A549 (cell line): ENCODE data around the gene RAD23B. TPM values are rescaled to one million over a fixed set of nuclear protein-coding genes. Genes with fewer than 3 reads are reported as not detected.

Experiments used
- ATAC-seq, 2 experiments: fragments of 200-7000 bp in 1 of 2; fragments of >200 bp in 1 of 2; cut with Nextera tagmentation in 1 of 2; cut with Tn5 transposase in 1 of 2; 3 replicates each; pipeline versions ENCODE4 v1.8.0 to v1.9.1; 2018 to 2020; ENCODE audit warnings: mild to moderate bottlenecking in 1 of 2, moderate library complexity in 1 of 2
- CTCF ChIA-PET: fragments of 300-600 bp; sonication (Branson Sonifier 250); formaldehyde crosslinking; extraction: SDS; loops from one replicate; lab custom pipeline; 2021; ENCODE audit warnings: antibody characterized with exemption, inconsistent platforms; lab: Yijun Ruan, JAX
- POLR2A ChIA-PET: fragments of 350-600 bp; formaldehyde crosslinking; extraction: SDS; loops from one replicate; lab custom pipeline; 2021; ENCODE audit warnings: antibody characterized with exemption, inconsistent platforms; lab: Yijun Ruan, JAX
- DNase-seq, 2 experiments: peaks; one replicate each; pipeline versions ENCODE4 v3.0.0 to v3.0.0-alpha.2; 2011 to 2016; ENCODE audit warnings: low read depth in 1 of 2, low spot score in 1 of 2
- FAIRE-seq: peaks from 2 replicates; lab custom pipeline; 2011; peaks lifted over from hg19 to GRCh38; lab: Jason Lieb, UNC
- H3K27ac ChIP-seq, 2 experiments: fragments of >200 bp; sonication (Bioruptor Twin); formaldehyde crosslinking; 3 replicates each; pipeline ENCODE4 v1.5.1; 2016 to 2017
- H3K4me1 ChIP-seq: fragments of >200 bp; sonication (Bioruptor Twin); formaldehyde crosslinking; 3 replicates; pipeline ENCODE4 v1.6.1; 2016
- H3K4me2 ChIP-seq: fragments of >200 bp; sonication (Bioruptor Twin); formaldehyde crosslinking; 3 replicates; pipeline ENCODE4 v1.6.1; 2016
- H3K4me3 ChIP-seq: fragments of >200 bp; sonication (Bioruptor Twin); formaldehyde crosslinking; 3 replicates; pipeline ENCODE4 v1.5.1; 2016
- H3K9me3 ChIP-seq: fragments of >200 bp; sonication (Bioruptor Twin); formaldehyde crosslinking; 3 replicates; pipeline ENCODE4 v1.6.1; 2016
- ATOH8 ChIP-seq: fragments of 250-450 bp; sonication (Bioruptor Pico); IDR thresholded peaks from 2 replicates; pipeline ENCODE4 v1.5.0; 2020; ENCODE audit warnings: low read depth, mild to moderate bottlenecking, moderate library complexity
- BHLHE40 ChIP-seq: IDR thresholded peaks from 2 replicates; pipeline ENCODE4 v1.6.1; 2012; ENCODE audit warnings: low read depth, low read length, inconsistent platforms
- CBX2 ChIP-seq: fragments of 200-600 bp; sonication (generic); IDR thresholded peaks from 2 replicates; pipeline ENCODE4 v1.6.1; 2016; ENCODE audit warnings: low read depth, mild to moderate bottlenecking, borderline replicate concordance
- EP300 ChIP-seq, 2 experiments: fragments of >200 bp; sonication (Bioruptor Twin); formaldehyde crosslinking; IDR thresholded peaks; 2 replicates in 1 of 2; 3 replicates in 1 of 2; pipeline ENCODE4 v1.6.1; 2016 to 2017
- FOSB ChIP-seq: fragments of 250-450 bp; sonication (Bioruptor Pico); IDR thresholded peaks from 2 replicates; pipeline ENCODE4 v1.5.0; 2020; ENCODE audit warnings: mild to moderate bottlenecking, moderate library complexity
- FOSL2 ChIP-seq, 2 experiments: fragments of 450-650 bp in 1 of 2; fragments of >200 bp in 1 of 2; sonication (Bioruptor Twin) in 1 of 2; formaldehyde crosslinking; IDR thresholded peaks; 2 replicates each; pipeline versions ENCODE4 v1.5.0 to v1.6.1; 2016 to 2020; ENCODE audit warnings: mild to moderate bottlenecking in 1 of 2, moderate library complexity in 1 of 2
- FOXS1 ChIP-seq: fragments of 250-450 bp; sonication (Bioruptor Pico); IDR thresholded peaks from 2 replicates; pipeline ENCODE4 v1.5.0; 2020; ENCODE audit warnings: mild to moderate bottlenecking, moderate library complexity
- GATA3 ChIP-seq: IDR thresholded peaks from 2 replicates; pipeline ENCODE4 v1.6.1; 2012; ENCODE audit warnings: borderline replicate concordance
- KDM1A ChIP-seq: fragments of 200-600 bp; sonication (generic); IDR thresholded peaks from 2 replicates; pipeline ENCODE4 v1.6.1; 2016; ENCODE audit warnings: low read depth, mild to moderate bottlenecking
- KDM5A ChIP-seq: fragments of 200-600 bp; sonication (generic); IDR thresholded peaks from 2 replicates; pipeline ENCODE4 v1.6.1; 2016; ENCODE audit warnings: antibody characterized with exemption, mild to moderate bottlenecking
- MAFK ChIP-seq: fragments of 450-650 bp; IDR thresholded peaks from 2 replicates; pipeline ENCODE4 v1.6.1; 2014; ENCODE audit not compliant: partially characterized antibody
- MAZ ChIP-seq: fragments of 150-350 bp; IDR thresholded peaks from 2 replicates; pipeline ENCODE4 v1.6.1; 2014; ENCODE audit warnings: antibody characterized with exemption, low read depth, low read length, borderline replicate concordance
- NPAS2 ChIP-seq: fragments of 250-450 bp; sonication (Bioruptor Pico); IDR thresholded peaks from 2 replicates; pipeline ENCODE4 v1.8.0; 2022; ENCODE audit warnings: mild to moderate bottlenecking, moderate library complexity, borderline replicate concordance
- PHF8 ChIP-seq: fragments of 200-600 bp; sonication (generic); IDR thresholded peaks from 2 replicates; pipeline ENCODE4 v1.6.1; 2016; ENCODE audit warnings: low read depth, mild to moderate bottlenecking, antibody characterized with exemption, moderate library complexity, borderline replicate concordance
- RARB ChIP-seq: fragments of 250-450 bp; sonication (Bioruptor Pico); IDR thresholded peaks from 2 replicates; pipeline ENCODE4 v1.8.0; 2021; ENCODE audit warnings: mild to moderate bottlenecking, moderate library complexity
- REST ChIP-seq: fragments of 200-600 bp; sonication (generic); IDR thresholded peaks from 2 replicates; pipeline ENCODE4 v1.6.1; 2016; ENCODE audit warnings: antibody characterized with exemption, mild to moderate bottlenecking, moderate library complexity
- RFX5 ChIP-seq: fragments of 450-650 bp; IDR thresholded peaks from 2 replicates; pipeline ENCODE4 v1.7.1; 2014; ENCODE audit warnings: antibody characterized with exemption, mild to moderate bottlenecking, moderate library complexity
- TFCP2L1 ChIP-seq: fragments of 250-450 bp; sonication (Bioruptor Pico); IDR thresholded peaks from 2 replicates; pipeline ENCODE4 v1.5.0; 2021; ENCODE audit warnings: mild to moderate bottlenecking
- ZC3H11A ChIP-seq: fragments of 450-650 bp; IDR thresholded peaks from 2 replicates; pipeline ENCODE4 v1.6.1; 2014; ENCODE audit warnings: antibody characterized with exemption, mild to moderate bottlenecking
- ZFP36 ChIP-seq: fragments of 450-650 bp; IDR thresholded peaks from 2 replicates; pipeline ENCODE4 v1.6.1; 2014; ENCODE audit warnings: borderline replicate concordance; ENCODE audit not compliant: partially characterized antibody
- ZNF302 ChIP-seq: fragments of 250-450 bp; sonication (Bioruptor Pico); IDR thresholded peaks from 2 replicates; pipeline ENCODE4 v1.9.0; 2021; ENCODE audit warnings: inconsistent platforms, mild to moderate bottlenecking, moderate library complexity
- WGBS: methylation state at CpG from one replicate; pipeline ENCODE4 v1.1.6; 2017; ENCODE audit errors: missing lambda C conversion rate; 5-methylcytosine and 5-hydroxymethylcytosine counted together
- polyA plus RNA-seq, 4 experiments: library from polyadenylated mRNA; depleted of rRNA in 3 of 4; stranded (reverse); fragments of >200 nt; fragmentation: RNase III in 1 of 4; extraction: RNeasy Plus Mini Kit Qiagen cat#74134 plus additional on column Dnase treatment in 1 of 4; gene quantifications; 2 replicates in 3 of 4; 3 replicates in 1 of 4; pipeline ENCODE4 v1.2.3, GENCODE V29; 2011 to 2017

The RAD23B gene
- polyA plus RNA-seq, 2 of the 4 experiments (the other 2 are of a cell fraction), result 136 to 195 TPM

- TF ChIP-seq TFCP2L1 (CRISPR knock-in tag) (no peak), KDM1A (no peak), REST (no peak), BHLHE40 (no peak), ZFP36 (no peak), FOXS1 (CRISPR knock-in tag) (no peak), NPAS2 (CRISPR knock-in tag) (no peak), MAZ (no peak), GATA3 (no peak), KDM5A (no peak), PHF8 (no peak), ZC3H11A (no peak), RARB (CRISPR knock-in tag) (no peak), CBX2 (no peak), ZNF302 (CRISPR knock-in tag) (no peak)
- TF ChIP-seq, all 56 proteins: peak for 0
- WGBS, result 92% methylated on average over 7 of the region's 7 CpGs
- POLR2A ChIA-PET, result no interaction called here
- Histone ChIP-seq H3K4me3 (no peak overlapping the region), H3K27ac (no peak overlapping the region), H3K9me3 (peaks cover 7% of the 10 kb centered on the region; the same call in 1 of the 3 replicates), H3K4me2 (no peak overlapping the region), H3K4me1 (no peaks in the 10 kb centered on the region)
- FAIRE-seq, result no peak
- no peak for ATAC-seq
- CTCF ChIA-PET, result interaction anchor here (0.5 to 4.2 kb wide), 5 partner anchors 12 to 1228 kb away, joined by 3 to 34 read pairs (median 3); no protein-coding TSS in a partner anchor
- no peak for DNase-seq
Observed at GRCh38 chr9:107328510-107328909, 45.4 kb downstream of the RAD23B start.

- POLR2A ChIA-PET, result no interaction called here
- CTCF ChIA-PET, result interaction anchor here (4.2 kb wide), 1 partner anchor 11 kb away, joined by 34 read pairs; no protein-coding TSS in a partner anchor
- Histone ChIP-seq H3K27ac (no peak overlapping the region), H3K4me3 (no peak overlapping the region)
- TF ChIP-seq ZC3H11A (no peak), EP300 (IDR thresholded peaks at IDR 0.05) (no peak), FOSB (CRISPR knock-in tag) (no peak), MAFK (peak; percentile 79), FOSL2 (IDR thresholded peaks at IDR 0.05) (no peak), FOSL2 (CRISPR knock-in tag; IDR thresholded peaks at IDR 0.05) (no peak), RFX5 (no peak), ATOH8 (CRISPR knock-in tag) (no peak)
- TF ChIP-seq, all 56 proteins: peak for 1
- whole genome bisulfite sequencing, result 40% methylated on average over 2 of the region's 2 CpGs
- peaks cover 7% of the 10 kb centered on the region; the same call in 1 of the 3 replicates for H3K9me3 ChIP-seq
- no peak for DNase-seq
- no peaks in the 10 kb centered on the region for H3K4me1 ChIP-seq
- no peak overlapping the region for H3K4me2 ChIP-seq
- no peak for ATAC-seq
- FAIRE-seq, result no peak
Observed at GRCh38 chr9:107330420-107330819, 47.3 kb downstream of the RAD23B start.
